Activated CD8-positive, alpha-beta T cell treated with anti-CD3 and anti-CD28 coated beads for 36 hours (primary cell): ENCODE data around the gene MAP3K5. TPM values are rescaled to one million over a fixed set of nuclear protein-coding genes. Genes with fewer than 3 reads are reported as not detected.

Experiments used
- ATAC-seq: fragments of 200-7000 bp; cut with Tn5 transposase; one replicate; pipeline ENCODE4 v1.10.0; 2021; ENCODE audit warnings: mild to moderate bottlenecking, moderate library complexity
- CTCF ChIA-PET: fragments of 350-600 bp; sonication (Branson Sonifier 250); formaldehyde crosslinking; loops from one replicate; lab custom pipeline; 2021; ENCODE audit warnings: antibody characterized with exemption; lab: Charles Lee
- POLR2A ChIA-PET: fragments of 350-600 bp; sonication (Branson Sonifier 250); formaldehyde crosslinking; loops from one replicate; lab custom pipeline; 2021; ENCODE audit warnings: antibody characterized with exemption; lab: Charles Lee
- DNase-seq: peaks from one replicate; pipeline ENCODE4 v3.0.0-alpha.2; 2020
- H3K27ac Mint-ChIP-seq: one replicate; pipeline ENCODE4 v1.8.0; 2021; ENCODE audit warnings: mild to moderate bottlenecking, mixed read lengths
- H3K27me3 Mint-ChIP-seq: one replicate; pipeline ENCODE4 v1.8.0; 2021; ENCODE audit warnings: mixed read lengths
- H3K36me3 Mint-ChIP-seq: one replicate; pipeline ENCODE4 v1.8.0; 2021; ENCODE audit warnings: low read depth, mixed read lengths
- H3K4me1 Mint-ChIP-seq: one replicate; pipeline ENCODE4 v1.8.0; 2021; ENCODE audit warnings: low read depth, mixed read lengths
- H3K4me3 Mint-ChIP-seq: one replicate; pipeline ENCODE4 v1.8.0; 2021; ENCODE audit warnings: mild to moderate bottlenecking, moderate library complexity, mixed read lengths
- H3K9me3 Mint-ChIP-seq: one replicate; pipeline ENCODE4 v1.8.0; 2021; ENCODE audit warnings: mixed read lengths
- intact Hi-C: fragments of 100-400 bp; cut with micrococcal nuclease; formaldehyde crosslinking; loops from one replicate; pipeline ENCODE4 v1.10.0; 2022
- total RNA-seq, 2 experiments: library from RNA; stranded (reverse); gene quantifications; one replicate each; pipeline ENCODE4 v1.2.3, GENCODE V29; 2021
- TF ChIP-seq, protein P1 (sequence below): fragments of 200-600 bp; IDR thresholded peaks from one replicate; pipeline ENCODE4 v1.8.0; 2022; ENCODE audit warnings: antibody characterized with exemption, mild to moderate bottlenecking

Gene MAP3K5
- total RNA-seq, 2 experiments from 2014 or later, result 4.4 to 4.6 TPM

DNA sequence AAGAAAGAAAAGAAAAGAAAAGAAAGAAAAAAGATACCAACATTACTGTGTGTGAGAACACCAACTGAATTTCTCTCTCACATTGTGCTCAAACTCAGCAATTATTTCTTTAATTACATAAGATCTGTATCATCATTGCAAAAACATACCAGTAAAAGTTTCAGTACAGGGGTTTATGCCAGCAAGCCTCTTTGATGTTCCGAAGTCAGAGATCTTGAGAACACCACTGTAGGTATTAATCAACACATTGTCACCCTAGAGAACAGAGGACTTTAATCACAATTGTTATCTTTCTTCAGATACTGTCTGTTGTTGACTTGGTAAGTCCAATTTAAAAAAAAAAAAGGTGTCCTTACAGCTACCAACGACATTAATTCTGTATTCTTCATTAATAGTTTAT, 181.1 kb downstream of the MAP3K5 start:
- intact Hi-C loops, result no loop called here
- H3K9me3 Mint-ChIP-seq, result no peaks in the 10 kb centered on the region
- peaks cover 5% of the 10 kb centered on the region for H3K36me3 Mint-ChIP-seq
- H3K27ac Mint-ChIP-seq, result no peak overlapping the region
- peaks cover 9% of the 10 kb centered on the region for H3K4me1 Mint-ChIP-seq
- H3K4me3 Mint-ChIP-seq, result no peak overlapping the region
- POLR2A ChIA-PET, result no interaction called here
- no peaks in the 10 kb centered on the region for H3K27me3 Mint-ChIP-seq
- ATAC-seq, result no peak
- TF ChIP-seq, protein P1, sequence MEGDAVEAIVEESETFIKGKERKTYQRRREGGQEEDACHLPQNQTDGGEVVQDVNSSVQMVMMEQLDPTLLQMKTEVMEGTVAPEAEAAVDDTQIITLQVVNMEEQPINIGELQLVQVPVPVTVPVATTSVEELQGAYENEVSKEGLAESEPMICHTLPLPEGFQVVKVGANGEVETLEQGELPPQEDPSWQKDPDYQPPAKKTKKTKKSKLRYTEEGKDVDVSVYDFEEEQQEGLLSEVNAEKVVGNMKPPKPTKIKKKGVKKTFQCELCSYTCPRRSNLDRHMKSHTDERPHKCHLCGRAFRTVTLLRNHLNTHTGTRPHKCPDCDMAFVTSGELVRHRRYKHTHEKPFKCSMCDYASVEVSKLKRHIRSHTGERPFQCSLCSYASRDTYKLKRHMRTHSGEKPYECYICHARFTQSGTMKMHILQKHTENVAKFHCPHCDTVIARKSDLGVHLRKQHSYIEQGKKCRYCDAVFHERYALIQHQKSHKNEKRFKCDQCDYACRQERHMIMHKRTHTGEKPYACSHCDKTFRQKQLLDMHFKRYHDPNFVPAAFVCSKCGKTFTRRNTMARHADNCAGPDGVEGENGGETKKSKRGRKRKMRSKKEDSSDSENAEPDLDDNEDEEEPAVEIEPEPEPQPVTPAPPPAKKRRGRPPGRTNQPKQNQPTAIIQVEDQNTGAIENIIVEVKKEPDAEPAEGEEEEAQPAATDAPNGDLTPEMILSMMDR, result no peak
- CTCF ChIA-PET, result interaction anchor here (0.7 to 3.7 kb wide), 3 partner anchors 10 to 181 kb away, joined by 3 to 19 read pairs (median 3); partner anchors contain the start of gene MAP3K5
- DNase-seq, result no peak

DNA sequence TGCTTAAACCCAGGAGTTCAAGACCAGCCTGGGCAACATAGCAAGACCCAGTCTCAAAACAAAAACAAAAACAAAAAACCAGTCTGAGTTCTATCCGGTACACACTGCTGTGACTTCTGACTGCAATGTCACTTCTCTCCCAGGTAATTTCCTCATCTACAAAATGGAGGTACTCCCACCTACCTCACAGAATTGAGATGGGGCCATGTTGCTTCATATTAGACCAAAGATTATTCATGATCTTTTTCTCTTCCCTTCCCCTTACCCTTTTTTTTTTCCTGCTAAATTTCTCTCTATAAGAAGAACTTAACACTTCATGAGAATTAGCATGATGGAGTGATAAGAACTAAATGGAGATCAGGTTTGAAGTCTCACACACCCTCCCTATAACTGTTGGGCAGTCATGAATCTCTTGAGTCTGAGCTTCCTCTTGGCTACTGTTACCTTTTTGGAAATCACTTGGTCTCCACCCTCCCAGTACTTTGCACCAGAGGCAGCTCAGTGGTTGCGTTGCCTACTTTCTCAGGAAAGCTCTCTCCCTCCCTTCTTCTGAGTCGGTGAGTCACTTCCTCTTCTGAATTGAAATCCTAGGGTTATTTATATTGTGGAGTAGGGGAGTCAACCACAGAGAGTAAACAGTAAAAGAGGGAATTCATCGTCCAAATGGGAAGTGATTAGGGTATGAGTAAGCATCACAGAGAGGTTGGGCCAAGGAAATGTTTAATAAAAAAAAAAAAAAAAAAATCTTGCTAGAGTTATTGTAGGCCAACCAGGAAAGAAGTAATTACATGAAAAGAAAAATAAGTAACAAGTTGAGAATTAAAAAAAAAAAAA, 182.2 kb downstream of the MAP3K5 start:
- TF ChIP-seq, protein P1, result no peak
- POLR2A ChIA-PET, result no interaction called here
- no peaks in the 10 kb centered on the region for H3K27me3 Mint-ChIP-seq
- no peaks in the 10 kb centered on the region for H3K9me3 Mint-ChIP-seq
- intact Hi-C loops, result no loop called here
- no peak overlapping the region for H3K4me3 Mint-ChIP-seq
- DNase-seq, result no peak
- peak overlapping the region; percentile 68 for H3K27ac Mint-ChIP-seq
- H3K4me1 Mint-ChIP-seq, result peaks cover 9% of the 10 kb centered on the region
- CTCF ChIA-PET, result interaction anchor here (1.0 to 2.2 kb wide), 4 partner anchors 13 to 182 kb away, joined by 3 to 8 read pairs (median 6); partner anchors contain the start of gene MAP3K5
- ATAC-seq, result no peak
- peaks cover 5% of the 10 kb centered on the region for H3K36me3 Mint-ChIP-seq

DNA sequence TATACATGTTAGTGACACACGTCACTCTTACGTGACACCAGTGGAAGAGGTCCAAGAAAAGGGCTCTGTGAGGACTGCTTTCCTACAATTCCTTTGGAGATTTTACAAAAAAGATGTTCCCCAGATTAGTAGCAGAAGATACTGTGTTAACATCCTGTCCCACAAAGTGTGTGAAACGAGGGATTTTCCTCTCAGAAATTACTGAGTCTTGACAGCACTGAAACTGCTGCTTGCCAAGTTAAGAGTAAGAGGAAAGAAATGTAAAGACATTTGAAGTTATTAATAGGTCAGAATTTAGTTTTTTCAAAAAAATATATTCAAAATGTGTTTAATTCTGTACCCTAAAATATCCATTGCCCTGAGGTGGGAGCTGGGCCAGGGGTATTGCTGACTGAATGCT, 183.3 kb downstream of the MAP3K5 start:
- TF ChIP-seq, protein P1, result no peak
- H3K27me3 Mint-ChIP-seq, result no peaks in the 10 kb centered on the region
- no peak for DNase-seq
- no peak for ATAC-seq
- H3K4me1 Mint-ChIP-seq, result peaks cover 9% of the 10 kb centered on the region
- ChIA-PET CTCF (interaction anchor here (1.0 to 2.2 kb wide), 4 partner anchors 12 to 183 kb away, joined by 6 to 8 read pairs (median 8); partner anchors contain the start of gene MAP3K5), POLR2A (no interaction called here)
- H3K9me3 Mint-ChIP-seq, result no peaks in the 10 kb centered on the region
- no peak overlapping the region for H3K27ac Mint-ChIP-seq
- peaks cover 5% of the 10 kb centered on the region for H3K36me3 Mint-ChIP-seq
- H3K4me3 Mint-ChIP-seq, result no peak overlapping the region
- intact Hi-C loops, result no loop called here

DNA sequence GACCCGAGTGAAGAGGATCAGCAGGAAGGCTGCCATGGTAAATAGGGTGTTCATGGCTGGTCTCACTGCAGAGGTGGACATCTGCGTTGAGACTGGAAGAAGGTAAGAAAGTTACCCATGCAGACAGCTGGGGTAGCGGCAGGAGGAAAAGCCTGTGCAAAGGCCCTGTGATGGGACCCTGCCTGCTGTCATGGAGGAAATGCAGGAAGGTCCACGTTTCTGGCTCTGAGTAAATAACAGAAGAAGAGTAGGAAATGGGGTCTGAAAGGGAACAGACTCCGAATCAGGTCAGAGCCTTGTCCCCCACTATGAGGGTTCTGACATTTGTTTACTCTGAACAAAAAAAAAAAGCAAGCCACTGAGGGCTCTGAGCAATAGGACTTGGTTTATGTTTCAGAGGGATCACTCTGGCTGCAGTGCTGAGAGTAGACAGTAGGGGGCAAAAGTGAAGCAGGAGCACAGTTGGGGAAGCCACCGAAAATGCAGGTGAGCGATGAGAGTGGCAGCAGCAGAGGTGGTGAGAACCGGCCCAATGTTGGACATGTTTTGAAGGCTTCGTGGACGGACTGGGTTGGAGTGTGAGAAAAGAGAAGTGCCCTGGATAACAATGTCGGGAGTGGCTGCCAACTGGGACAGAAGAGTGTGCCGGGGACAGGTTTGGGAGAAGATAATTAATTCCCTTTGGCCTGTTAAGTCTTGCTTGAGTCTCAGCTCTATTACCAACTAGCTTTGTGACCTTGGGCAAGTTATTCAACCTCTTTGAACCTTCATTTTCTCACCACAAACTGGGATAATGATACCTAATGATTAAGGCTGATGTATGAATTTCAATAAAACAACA, 184.1 kb downstream of the MAP3K5 start:
- CTCF ChIA-PET, result interaction anchor here (1.0 to 2.2 kb wide), 7 partner anchors 8 to 188 kb away, joined by 3 to 9 read pairs (median 6); partner anchors contain the start of gene MAP3K5
- DNase-seq (peak; percentile 91), ATAC-seq (peak; percentile 100)
- H3K4me3 Mint-ChIP-seq, result no peak overlapping the region
- H3K4me1 Mint-ChIP-seq, result peaks cover 9% of the 10 kb centered on the region
- H3K27ac Mint-ChIP-seq, result no peak overlapping the region
- POLR2A ChIA-PET, result interaction anchor here (0.6 kb wide), 1 partner anchor 23 kb away, joined by 3 read pairs; no protein-coding TSS in a partner anchor
- intact Hi-C loops, result no loop called here
- H3K27me3 Mint-ChIP-seq, result no peaks in the 10 kb centered on the region
- H3K9me3 Mint-ChIP-seq, result no peaks in the 10 kb centered on the region
- TF ChIP-seq, protein P1, result peak; percentile 82
- H3K36me3 Mint-ChIP-seq, result peaks cover 5% of the 10 kb centered on the region
